ENCODE data around the gene TAF7. TPM values are rescaled to one million over a fixed set of nuclear protein-coding genes. Genes with fewer than 3 reads are reported as not detected.

The TAF7 gene
- total and polyA plus RNA-seq, 9 of the 15 experiments (the other 6 are each of a cell fraction or from before 2014, with no cell fraction given): 51.6 to 116 (median 73.3) TPM

GRCh38 chr5:141354900-141355469 lies 34.4 kb upstream of the TAF7 start, which contains the start of gene PCDHGA4 (continued):
- TF ChIP-seq, protein P1, sequence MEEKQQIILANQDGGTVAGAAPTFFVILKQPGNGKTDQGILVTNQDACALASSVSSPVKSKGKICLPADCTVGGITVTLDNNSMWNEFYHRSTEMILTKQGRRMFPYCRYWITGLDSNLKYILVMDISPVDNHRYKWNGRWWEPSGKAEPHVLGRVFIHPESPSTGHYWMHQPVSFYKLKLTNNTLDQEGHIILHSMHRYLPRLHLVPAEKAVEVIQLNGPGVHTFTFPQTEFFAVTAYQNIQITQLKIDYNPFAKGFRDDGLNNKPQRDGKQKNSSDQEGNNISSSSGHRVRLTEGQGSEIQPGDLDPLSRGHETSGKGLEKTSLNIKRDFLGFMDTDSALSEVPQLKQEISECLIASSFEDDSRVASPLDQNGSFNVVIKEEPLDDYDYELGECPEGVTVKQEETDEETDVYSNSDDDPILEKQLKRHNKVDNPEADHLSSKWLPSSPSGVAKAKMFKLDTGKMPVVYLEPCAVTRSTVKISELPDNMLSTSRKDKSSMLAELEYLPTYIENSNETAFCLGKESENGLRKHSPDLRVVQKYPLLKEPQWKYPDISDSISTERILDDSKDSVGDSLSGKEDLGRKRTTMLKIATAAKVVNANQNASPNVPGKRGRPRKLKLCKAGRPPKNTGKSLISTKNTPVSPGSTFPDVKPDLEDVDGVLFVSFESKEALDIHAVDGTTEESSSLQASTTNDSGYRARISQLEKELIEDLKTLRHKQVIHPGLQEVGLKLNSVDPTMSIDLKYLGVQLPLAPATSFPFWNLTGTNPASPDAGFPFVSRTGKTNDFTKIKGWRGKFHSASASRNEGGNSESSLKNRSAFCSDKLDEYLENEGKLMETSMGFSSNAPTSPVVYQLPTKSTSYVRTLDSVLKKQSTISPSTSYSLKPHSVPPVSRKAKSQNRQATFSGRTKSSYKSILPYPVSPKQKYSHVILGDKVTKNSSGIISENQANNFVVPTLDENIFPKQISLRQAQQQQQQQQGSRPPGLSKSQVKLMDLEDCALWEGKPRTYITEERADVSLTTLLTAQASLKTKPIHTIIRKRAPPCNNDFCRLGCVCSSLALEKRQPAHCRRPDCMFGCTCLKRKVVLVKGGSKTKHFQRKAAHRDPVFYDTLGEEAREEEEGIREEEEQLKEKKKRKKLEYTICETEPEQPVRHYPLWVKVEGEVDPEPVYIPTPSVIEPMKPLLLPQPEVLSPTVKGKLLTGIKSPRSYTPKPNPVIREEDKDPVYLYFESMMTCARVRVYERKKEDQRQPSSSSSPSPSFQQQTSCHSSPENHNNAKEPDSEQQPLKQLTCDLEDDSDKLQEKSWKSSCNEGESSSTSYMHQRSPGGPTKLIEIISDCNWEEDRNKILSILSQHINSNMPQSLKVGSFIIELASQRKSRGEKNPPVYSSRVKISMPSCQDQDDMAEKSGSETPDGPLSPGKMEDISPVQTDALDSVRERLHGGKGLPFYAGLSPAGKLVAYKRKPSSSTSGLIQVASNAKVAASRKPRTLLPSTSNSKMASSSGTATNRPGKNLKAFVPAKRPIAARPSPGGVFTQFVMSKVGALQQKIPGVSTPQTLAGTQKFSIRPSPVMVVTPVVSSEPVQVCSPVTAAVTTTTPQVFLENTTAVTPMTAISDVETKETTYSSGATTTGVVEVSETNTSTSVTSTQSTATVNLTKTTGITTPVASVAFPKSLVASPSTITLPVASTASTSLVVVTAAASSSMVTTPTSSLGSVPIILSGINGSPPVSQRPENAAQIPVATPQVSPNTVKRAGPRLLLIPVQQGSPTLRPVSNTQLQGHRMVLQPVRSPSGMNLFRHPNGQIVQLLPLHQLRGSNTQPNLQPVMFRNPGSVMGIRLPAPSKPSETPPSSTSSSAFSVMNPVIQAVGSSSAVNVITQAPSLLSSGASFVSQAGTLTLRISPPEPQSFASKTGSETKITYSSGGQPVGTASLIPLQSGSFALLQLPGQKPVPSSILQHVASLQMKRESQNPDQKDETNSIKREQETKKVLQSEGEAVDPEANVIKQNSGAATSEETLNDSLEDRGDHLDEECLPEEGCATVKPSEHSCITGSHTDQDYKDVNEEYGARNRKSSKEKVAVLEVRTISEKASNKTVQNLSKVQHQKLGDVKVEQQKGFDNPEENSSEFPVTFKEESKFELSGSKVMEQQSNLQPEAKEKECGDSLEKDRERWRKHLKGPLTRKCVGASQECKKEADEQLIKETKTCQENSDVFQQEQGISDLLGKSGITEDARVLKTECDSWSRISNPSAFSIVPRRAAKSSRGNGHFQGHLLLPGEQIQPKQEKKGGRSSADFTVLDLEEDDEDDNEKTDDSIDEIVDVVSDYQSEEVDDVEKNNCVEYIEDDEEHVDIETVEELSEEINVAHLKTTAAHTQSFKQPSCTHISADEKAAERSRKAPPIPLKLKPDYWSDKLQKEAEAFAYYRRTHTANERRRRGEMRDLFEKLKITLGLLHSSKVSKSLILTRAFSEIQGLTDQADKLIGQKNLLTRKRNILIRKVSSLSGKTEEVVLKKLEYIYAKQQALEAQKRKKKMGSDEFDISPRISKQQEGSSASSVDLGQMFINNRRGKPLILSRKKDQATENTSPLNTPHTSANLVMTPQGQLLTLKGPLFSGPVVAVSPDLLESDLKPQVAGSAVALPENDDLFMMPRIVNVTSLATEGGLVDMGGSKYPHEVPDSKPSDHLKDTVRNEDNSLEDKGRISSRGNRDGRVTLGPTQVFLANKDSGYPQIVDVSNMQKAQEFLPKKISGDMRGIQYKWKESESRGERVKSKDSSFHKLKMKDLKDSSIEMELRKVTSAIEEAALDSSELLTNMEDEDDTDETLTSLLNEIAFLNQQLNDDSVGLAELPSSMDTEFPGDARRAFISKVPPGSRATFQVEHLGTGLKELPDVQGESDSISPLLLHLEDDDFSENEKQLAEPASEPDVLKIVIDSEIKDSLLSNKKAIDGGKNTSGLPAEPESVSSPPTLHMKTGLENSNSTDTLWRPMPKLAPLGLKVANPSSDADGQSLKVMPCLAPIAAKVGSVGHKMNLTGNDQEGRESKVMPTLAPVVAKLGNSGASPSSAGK (IDR thresholded peaks at IDR 0.05): 0 out of 2 replicates have a peak, but pooled peaks have one; percentile 16
- TF ChIP-seq ETS2 (tag; IDR thresholded peaks at IDR 0.05; ENCODE audit: borderline replicate concordance, poor library complexity, severe bottlenecking) (no peak), FOXJ2 (tag; IDR thresholded peaks at IDR 0.05) (no peak), RBM14 (IDR thresholded peaks at IDR 0.05; ENCODE audit: borderline replicate concordance, insufficient read depth, low read depth, low read length) (no peak), ETV5 (CRISPR knock-in tag; IDR thresholded peaks at IDR 0.05; ENCODE audit: low read depth) (no peak), PRMT5 (CRISPR knock-in tag; IDR thresholded peaks at IDR 0.05) (no peak), RBM15 (IDR thresholded peaks at IDR 0.05; ENCODE audit: insufficient read depth, low read length) (no peak), USF1 (CRISPR knock-in tag; IDR thresholded peaks at IDR 0.05) (no peak), MCM2 (IDR thresholded peaks at IDR 0.05; ENCODE audit: low read depth) (no peak)
- TF ChIP-seq, protein P2, sequence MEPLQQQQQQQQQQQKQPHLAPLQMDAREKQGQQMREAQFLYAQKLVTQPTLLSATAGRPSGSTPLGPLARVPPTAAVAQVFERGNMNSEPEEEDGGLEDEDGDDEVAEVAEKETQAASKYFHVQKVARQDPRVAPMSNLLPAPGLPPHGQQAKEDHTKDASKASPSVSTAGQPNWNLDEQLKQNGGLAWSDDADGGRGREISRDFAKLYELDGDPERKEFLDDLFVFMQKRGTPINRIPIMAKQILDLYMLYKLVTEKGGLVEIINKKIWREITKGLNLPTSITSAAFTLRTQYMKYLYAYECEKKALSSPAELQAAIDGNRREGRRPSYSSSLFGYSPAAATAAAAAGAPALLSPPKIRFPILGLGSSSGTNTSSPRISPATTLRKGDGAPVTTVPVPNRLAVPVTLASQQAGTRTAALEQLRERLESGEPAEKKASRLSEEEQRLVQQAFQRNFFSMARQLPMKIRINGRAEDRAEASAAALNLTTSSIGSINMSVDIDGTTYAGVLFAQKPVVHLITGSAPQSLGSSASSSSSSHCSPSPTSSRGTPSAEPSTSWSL (CRISPR knock-in tag; IDR thresholded peaks at IDR 0.05; ENCODE audit: borderline replicate concordance): no peak
- TF ChIP-seq, protein P3, sequence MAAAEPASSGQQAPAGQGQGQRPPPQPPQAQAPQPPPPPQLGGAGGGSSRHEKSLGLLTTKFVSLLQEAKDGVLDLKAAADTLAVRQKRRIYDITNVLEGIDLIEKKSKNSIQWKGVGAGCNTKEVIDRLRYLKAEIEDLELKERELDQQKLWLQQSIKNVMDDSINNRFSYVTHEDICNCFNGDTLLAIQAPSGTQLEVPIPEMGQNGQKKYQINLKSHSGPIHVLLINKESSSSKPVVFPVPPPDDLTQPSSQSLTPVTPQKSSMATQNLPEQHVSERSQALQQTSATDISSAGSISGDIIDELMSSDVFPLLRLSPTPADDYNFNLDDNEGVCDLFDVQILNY (CRISPR knock-in tag; IDR thresholded peaks at IDR 0.05): no peak
